HCT116 (cell line): ENCODE data around the gene TELO2. TPM values are rescaled to one million over a fixed set of nuclear protein-coding genes. Genes with fewer than 3 reads are reported as not detected.
A peak's percentile ranks its signal among the peaks of the same experiment; 100 is the strongest.

Experiments used
- ATAC-seq: fragments of 200-7000 bp; cut with Tn5 transposase; 2 replicates; pipeline ENCODE4 v1.9.1; 2020; ENCODE audit warnings: mild to moderate bottlenecking, moderate library complexity
- BruUV-seq: library from RNA; stranded (reverse); fragments of 400-500 nt; replicated peaks from 2 replicates; lab custom pipeline; 2021; lab: Mats Ljungman, UMichigan
- CTCF ChIA-PET: fragments of 300-600 bp; sonication (Branson Sonifier 250); formaldehyde crosslinking; loops from one replicate; lab custom pipeline; 2021; ENCODE audit warnings: antibody characterized with exemption; lab: Charles Lee
- POLR2A ChIA-PET: fragments of 300-600, 350-600 bp; sonication (Branson Sonifier 250); formaldehyde crosslinking; loops from one replicate; lab custom pipeline; 2021; ENCODE audit warnings: antibody characterized with exemption; lab: Charles Lee
- RAD21 ChIA-PET, 2 experiments: fragments of 300-600 bp; sonication (Branson Sonifier 250); formaldehyde crosslinking; loops; one replicate each; lab custom pipeline; 2023; ENCODE audit warnings: low total read pairs in 2 of 2; ENCODE audit not compliant: uncharacterized antibody in 2 of 2, unreplicated experiment in 2 of 2, low non-redundant PET in 1 of 2; lab: Charles Lee
- DNase-seq: peaks from one replicate; pipeline ENCODE4 v3.0.0-alpha.2; 2010; ENCODE audit warnings: low read depth, low spot score
- H2AFZ ChIP-seq: fragments of 200-600 bp; shearing (Covaris generic), sonication (generic); 2 replicates; pipeline ENCODE4 v1.6.1; 2017; ENCODE audit warnings: low read depth, mixed run types, mixed read lengths, antibody characterized with exemption, low read length; ENCODE audit not compliant: poor library complexity, severe bottlenecking
- H3K27ac ChIP-seq: 2 replicates; pipeline ENCODE4 v1.5.1; 2012; ENCODE audit warnings: low read depth, low read length
- H3K27me3 ChIP-seq: fragments of 200-600 bp; sonication (generic); 2 replicates; pipeline ENCODE4 v1.6.1; 2016; ENCODE audit warnings: mixed run types, low read length, mixed read lengths; ENCODE audit not compliant: insufficient read depth
- H3K36me3 ChIP-seq, 2 experiments: fragments of 200-500 bp in 1 of 2; fragments of 200-600 bp in 1 of 2; sonication (Bioruptor generic) in 1 of 2; sonication (generic) in 1 of 2; 2 replicates each; pipeline versions ENCODE4 v1.5.1 to v1.6.1; 2014 to 2016; ENCODE audit warnings: low read length in 2 of 2, inconsistent platforms in 1 of 2, mixed read lengths in 1 of 2, mixed run types in 1 of 2; ENCODE audit not compliant: insufficient read depth in 2 of 2, control insufficient read depth in 1 of 2
- H3K4me1 ChIP-seq, 2 experiments: fragments of 200-600 bp in 1 of 2; sonication (generic) in 1 of 2; 2 replicates each; pipeline versions ENCODE4 v1.5.1 to v1.6.1; 2012 to 2017; ENCODE audit warnings: low read length in 2 of 2, inconsistent platforms in 1 of 2, mild to moderate bottlenecking in 1 of 2, mixed read lengths in 1 of 2, mixed run types in 1 of 2, moderate library complexity in 1 of 2; ENCODE audit not compliant: insufficient read depth in 2 of 2, control insufficient read depth in 1 of 2
- H3K4me2 ChIP-seq: fragments of 200-600 bp; sonication (generic); 2 replicates; pipeline ENCODE4 v1.6.1; 2017; ENCODE audit warnings: mixed run types, low read length, mixed read lengths
- H3K4me3 ChIP-seq, 2 experiments: fragments of 200-600 bp in 1 of 2; sonication (generic) in 1 of 2; replicated peaks in 1 of 2; 2 replicates each; pipeline ENCODE4 v1.5.1; 2011 to 2016; ENCODE audit warnings: low read length in 2 of 2, control low read depth in 1 of 2, low read depth in 1 of 2, mild to moderate bottlenecking in 1 of 2, mixed read lengths in 1 of 2, mixed run types in 1 of 2
- H3K79me2 ChIP-seq: fragments of 200-600 bp; sonication (generic); 2 replicates; pipeline ENCODE4 v1.6.1; 2017; ENCODE audit warnings: mild to moderate bottlenecking, mixed run types, low read length, moderate library complexity, mixed read lengths; ENCODE audit not compliant: insufficient read depth
- H3K9ac ChIP-seq: fragments of 200-600 bp; sonication (generic); 2 replicates; pipeline ENCODE4 v1.6.1; 2016; ENCODE audit warnings: low read length, mixed read lengths
- H3K9me2 ChIP-seq: fragments of 200-600 bp; sonication (generic), shearing (Covaris generic); 2 replicates; pipeline ENCODE4 v1.6.1; 2017; ENCODE audit warnings: mixed run types, mild to moderate bottlenecking, moderate library complexity; ENCODE audit not compliant: insufficient read depth
- H3K9me3 ChIP-seq, 2 experiments: fragments of 200-500 bp in 1 of 2; fragments of 200-600 bp in 1 of 2; sonication (Bioruptor generic) in 1 of 2; sonication (generic) in 1 of 2; 2 replicates each; pipeline ENCODE4 v1.6.1; 2014 to 2017; ENCODE audit warnings: low read length in 2 of 2, mixed read lengths in 2 of 2, inconsistent platforms in 1 of 2, low read depth in 1 of 2, mild to moderate bottlenecking in 1 of 2, mixed run types in 1 of 2, moderate library complexity in 1 of 2; ENCODE audit not compliant: control insufficient read depth in 1 of 2, insufficient read depth in 1 of 2
- H4K20me1 ChIP-seq: fragments of 200-600 bp; sonication (generic), shearing (Covaris generic); 2 replicates; pipeline ENCODE4 v1.6.1; 2017; ENCODE audit warnings: mixed run types, mild to moderate bottlenecking, moderate library complexity; ENCODE audit not compliant: insufficient read depth
- ATF3 ChIP-seq: IDR thresholded peaks from 2 replicates; pipeline ENCODE4 v1.6.1; 2012
- CBX3 ChIP-seq: IDR thresholded peaks from 2 replicates; pipeline ENCODE4 v1.6.1; 2012; ENCODE audit warnings: low read depth
- EZH2 ChIP-seq: fragments of 200-600 bp; sonication (generic); IDR thresholded peaks from 2 replicates; pipeline ENCODE4 v1.6.1; 2017; ENCODE audit warnings: antibody characterized with exemption, mixed run types
- EZH2phosphoT487 ChIP-seq: fragments of 200-600 bp; IDR thresholded peaks from 2 replicates; pipeline ENCODE4 v1.6.1; 2018; ENCODE audit warnings: antibody characterized with exemption, borderline replicate concordance
- FOSL1 ChIP-seq: IDR thresholded peaks from 2 replicates; pipeline ENCODE4 v1.6.1; 2012; ENCODE audit warnings: low read depth
- MAX ChIP-seq: IDR thresholded peaks from 2 replicates; pipeline ENCODE4 v1.6.1; 2012
- POLR2A ChIP-seq: IDR thresholded peaks from 2 replicates; pipeline ENCODE4 v1.7.0; 2011; ENCODE audit warnings: borderline replicate concordance; ENCODE audit not compliant: insufficient read depth, insufficient read length; ENCODE audit errors: extremely low read depth
- REST ChIP-seq: IDR thresholded peaks from 2 replicates; pipeline ENCODE4 v1.6.1; 2012; ENCODE audit warnings: low read depth
- SP1 ChIP-seq: IDR thresholded peaks from 2 replicates; pipeline ENCODE4 v1.6.1; 2012; ENCODE audit warnings: low read depth
- ZBTB33 ChIP-seq: IDR thresholded peaks from 2 replicates; pipeline ENCODE4 v1.6.1; 2011; ENCODE audit warnings: mild to moderate bottlenecking, low read length, moderate library complexity; ENCODE audit not compliant: insufficient replicate concordance; ENCODE audit errors: extremely low read depth
- intact Hi-C: fragments of 100-400 bp; cut with micrococcal nuclease; formaldehyde crosslinking; loops from 2 replicates; pipeline ENCODE4 v1.10.0; 2022
- total RNA-seq: library from RNA; stranded (reverse); gene quantifications from one replicate; pipeline ENCODE4 v1.2.1, GENCODE V29; 2021; ENCODE audit not compliant: unreplicated experiment

TELO2 gene
- total RNA-seq, 1 experiment from 2014 or later = 74.3 TPM

GRCh38 chr16:1471569-1472194 is 21.5 kb upstream of the TELO2 start:
- no peaks in the 10 kb centered on the region for H3K36me3 ChIP-seq
- BruUV-seq = no TSS peak
- ATAC-seq = no peak
- no peak overlapping the region for H3K9ac ChIP-seq
- RAD21 ChIA-PET = no interaction called here
- H4K20me1 ChIP-seq = no peaks in the 10 kb centered on the region
- intact Hi-C loops = no loop called here
- H3K4me2 ChIP-seq = peak overlapping the region; percentile 67
- no peaks in the 10 kb centered on the region for H3K27me3 ChIP-seq
- CTCF ChIA-PET = no interaction called here
- no peak for DNase-seq
- no peak overlapping the region for H3K4me3 ChIP-seq
- no peak overlapping the region for H2AFZ ChIP-seq
- POLR2A ChIA-PET = no interaction called here
- no peaks in the 10 kb centered on the region for H3K9me2 ChIP-seq
- peaks cover 20 to 45% of the 10 kb centered on the region in 2 experiments; a peak in 3 of 4 replicates for H3K4me1 ChIP-seq
- H3K9me3 ChIP-seq = no peaks in the 10 kb centered on the region
- peaks cover 55% of the 10 kb centered on the region for H3K79me2 ChIP-seq
- TF ChIP-seq POLR2A (no peak), EZH2phosphoT487 (no peak), ATF3 (no peak), FOSL1 (no peak), REST (no peak), SP1 (no peak), ZBTB33 (no peak), CBX3 (no peak), MAX (no peak), EZH2 (no peak)
- TF ChIP-seq, all 23 proteins: peak for 0
- H3K27ac ChIP-seq = no peak overlapping the region
